HepG2 (cell line): ENCODE measurements around the gene MGST2. TPM values are rescaled to one million over a fixed set of nuclear protein-coding genes. Genes with fewer than 3 reads are reported as not detected.

Source experiments
- BRD4 ChIP-seq: sonication (generic); formaldehyde crosslinking; IDR thresholded peaks from 2 replicates; pipeline ENCODE4 v1.4.0; 2020; ENCODE audit warnings: missing genetic modification reagents
- CEBPG ChIP-seq: IDR thresholded peaks from 2 replicates; pipeline ENCODE4 v1.6.1; 2016
- CENPBD1 ChIP-seq: sonication (generic); formaldehyde crosslinking; IDR thresholded peaks from 2 replicates; pipeline ENCODE4 v1.8.0; 2022; ENCODE audit warnings: missing genetic modification reagents, low read depth, mild to moderate bottlenecking, borderline replicate concordance
- CHD2 ChIP-seq: IDR thresholded peaks from 2 replicates; pipeline ENCODE4 v1.6.1; 2011; ENCODE audit warnings: low read depth, low read length, improper control_type of control experiment
- CREBL2 ChIP-seq: sonication (generic); formaldehyde crosslinking; IDR thresholded peaks from 2 replicates; pipeline ENCODE4 v1.8.1; 2023; ENCODE audit warnings: missing genetic modification reagents, mild to moderate bottlenecking, borderline replicate concordance
- HES4 ChIP-seq: sonication (generic); formaldehyde crosslinking; IDR thresholded peaks from 2 replicates; pipeline ENCODE4 v1.9.0; 2021; ENCODE audit warnings: mild to moderate bottlenecking, missing genetic modification reagents, borderline replicate concordance
- KDM3A ChIP-seq: IDR thresholded peaks from 2 replicates; pipeline ENCODE4 v1.6.1; 2018; ENCODE audit warnings: low read depth, missing compliant biosample characterization
- LCORL ChIP-seq, 2 experiments: fragments of 450-650 bp in 1 of 2; sonication (generic) in 1 of 2; formaldehyde crosslinking in 1 of 2; IDR thresholded peaks; 2 replicates each; pipeline versions ENCODE4 v1.5.0 to v1.6.1; 2017 to 2020; ENCODE audit warnings: antibody characterized with exemption in 1 of 2, missing genetic modification reagents in 1 of 2
- MEF2D ChIP-seq: sonication (generic); formaldehyde crosslinking; IDR thresholded peaks from 2 replicates; pipeline ENCODE4 v1.5.1; 2020; ENCODE audit warnings: mild to moderate bottlenecking, missing genetic modification reagents
- RAD21 ChIP-seq: fragments of 450-650 bp; formaldehyde crosslinking; IDR thresholded peaks from 2 replicates; pipeline ENCODE4 v1.5.0; 2020; ENCODE audit warnings: mild to moderate bottlenecking
- RFXAP ChIP-seq: sonication (generic); formaldehyde crosslinking; IDR thresholded peaks from 2 replicates; pipeline ENCODE4 v1.4.0; 2020; ENCODE audit warnings: missing genetic modification reagents, borderline replicate concordance
- RXRA ChIP-seq: sonication (generic); formaldehyde crosslinking; IDR thresholded peaks from 2 replicates; pipeline ENCODE4 v1.5.1; 2020; ENCODE audit warnings: missing genetic modification reagents
- TCF7L2 ChIP-seq: IDR thresholded peaks from 2 replicates; pipeline ENCODE4 v1.6.1; 2011; ENCODE audit warnings: mild to moderate bottlenecking, low read depth, low read length, moderate library complexity
- THAP8 ChIP-seq: sonication (generic); formaldehyde crosslinking; IDR thresholded peaks from 2 replicates; pipeline ENCODE4 v1.5.1; 2020; ENCODE audit warnings: missing genetic modification reagents, mild to moderate bottlenecking, borderline replicate concordance
- XBP1 ChIP-seq: sonication (generic); formaldehyde crosslinking; IDR thresholded peaks from 2 replicates; pipeline ENCODE4 v1.5.0; 2020; ENCODE audit warnings: missing genetic modification reagents
- ZNF296 ChIP-seq: sonication (generic); formaldehyde crosslinking; conservative IDR thresholded peaks from 2 replicates; pipeline ENCODE4 v1.5.0; 2020; ENCODE audit warnings: mild to moderate bottlenecking, missing genetic modification reagents
- ZNF317 ChIP-seq: sonication (generic); formaldehyde crosslinking; IDR thresholded peaks from 2 replicates; pipeline ENCODE4 v1.5.0; 2020; ENCODE audit warnings: mild to moderate bottlenecking, missing genetic modification reagents
- ZSCAN12 ChIP-seq: sonication (generic); formaldehyde crosslinking; IDR thresholded peaks from 2 replicates; pipeline ENCODE4 v1.9.0; 2021; ENCODE audit warnings: mild to moderate bottlenecking, missing genetic modification reagents
- polyA plus RNA-seq, 8 experiments: library from polyadenylated mRNA; depleted of rRNA in 3 of 8; stranded (reverse) in 7 of 8; unstranded in 1 of 8; fragments of >200 nt; fragmentation: Illumina TruSeq in 4 of 8; extraction: Trizol in 4 of 8; gene quantifications; 2 replicates each; pipeline versions ENCODE4 v1.2.1 to v1.2.3, GENCODE V29; 2011 to 2016; ENCODE audit warnings: low read depth in 4 of 8, missing spikeins in 1 of 8, mixed read lengths in 1 of 8; ENCODE audit not compliant: insufficient read depth in 1 of 8
- total RNA-seq, 5 experiments: library from RNA; depleted of rRNA; stranded (reverse); fragments of >200 nt; fragmentation: Illumina TruSeq; extraction: Trizol; gene quantifications; 2 replicates each; pipeline ENCODE4 v1.2.3, GENCODE V29; 2016; ENCODE audit warnings: low read depth in 1 of 5
- TF ChIP-seq, protein P1 (sequence below): sonication (generic); formaldehyde crosslinking; IDR thresholded peaks from 2 replicates; pipeline ENCODE4 v1.5.1; 2020; ENCODE audit warnings: mild to moderate bottlenecking, missing genetic modification reagents
- TF ChIP-seq, protein P2 (sequence below): sonication (generic); formaldehyde crosslinking; conservative IDR thresholded peaks from 2 replicates; pipeline ENCODE4 v1.4.0; 2020; ENCODE audit warnings: missing genetic modification reagents
- TF ChIP-seq, protein P3 (sequence below): sonication (generic); formaldehyde crosslinking; IDR thresholded peaks from 2 replicates; pipeline ENCODE4 v1.9.0; 2021; ENCODE audit warnings: missing genetic modification reagents, borderline replicate concordance

MGST2 gene
- total and polyA plus RNA-seq, 2 of the 13 experiments (the other 11 are each of a cell fraction or from before 2014, with no cell fraction given): 205 to 416 TPM

GRCh38 chr4:139689093-139689722 is 23.6 kb downstream of the MGST2 start (continued):
- TF ChIP-seq CEBPG (CRISPR knock-in tag): peak; percentile 63
- peak; percentile 80; the same call in 1 of the 2 replicates for TF ChIP-seq XBP1 (CRISPR knock-in tag)
- TF ChIP-seq CHD2: no peak
- TF ChIP-seq, protein P1, sequence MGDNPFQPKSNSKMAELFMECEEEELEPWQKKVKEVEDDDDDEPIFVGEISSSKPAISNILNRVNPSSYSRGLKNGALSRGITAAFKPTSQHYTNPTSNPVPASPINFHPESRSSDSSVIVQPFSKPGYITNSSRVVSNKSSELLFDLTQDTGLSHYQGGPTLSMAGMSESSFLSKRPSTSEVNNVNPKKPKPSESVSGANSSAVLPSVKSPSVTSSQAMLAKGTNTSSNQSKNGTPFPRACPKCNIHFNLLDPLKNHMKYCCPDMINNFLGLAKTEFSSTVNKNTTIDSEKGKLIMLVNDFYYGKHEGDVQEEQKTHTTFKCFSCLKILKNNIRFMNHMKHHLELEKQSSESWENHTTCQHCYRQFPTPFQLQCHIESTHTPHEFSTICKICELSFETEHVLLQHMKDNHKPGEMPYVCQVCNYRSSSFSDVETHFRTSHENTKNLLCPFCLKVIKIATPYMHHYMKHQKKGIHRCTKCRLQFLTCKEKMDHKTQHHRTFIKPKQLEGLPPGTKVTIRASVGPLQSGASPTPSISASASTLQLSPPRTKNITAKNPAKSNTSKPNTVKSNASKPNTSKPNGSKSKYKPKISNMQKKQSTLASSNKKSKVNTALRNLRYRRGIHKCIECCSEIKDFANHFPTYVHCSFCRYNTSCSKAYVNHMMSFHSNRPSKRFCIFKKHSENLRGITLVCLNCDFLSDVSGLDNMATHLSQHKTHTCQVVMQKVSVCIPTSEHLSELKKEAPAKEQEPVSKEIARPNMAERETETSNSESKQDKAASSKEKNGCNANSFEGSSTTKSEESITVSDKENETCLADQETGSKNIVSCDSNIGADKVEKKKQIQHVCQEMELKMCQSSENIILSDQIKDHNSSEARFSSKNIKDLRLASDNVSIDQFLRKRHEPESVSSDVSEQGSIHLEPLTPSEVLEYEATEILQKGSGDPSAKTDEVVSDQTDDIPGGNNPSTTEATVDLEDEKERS (CRISPR knock-in tag): peak; percentile 90
- TF ChIP-seq HES4: no peak
- TF ChIP-seq BRD4 (CRISPR knock-in tag): peak; percentile 85
- TF ChIP-seq, protein P2, sequence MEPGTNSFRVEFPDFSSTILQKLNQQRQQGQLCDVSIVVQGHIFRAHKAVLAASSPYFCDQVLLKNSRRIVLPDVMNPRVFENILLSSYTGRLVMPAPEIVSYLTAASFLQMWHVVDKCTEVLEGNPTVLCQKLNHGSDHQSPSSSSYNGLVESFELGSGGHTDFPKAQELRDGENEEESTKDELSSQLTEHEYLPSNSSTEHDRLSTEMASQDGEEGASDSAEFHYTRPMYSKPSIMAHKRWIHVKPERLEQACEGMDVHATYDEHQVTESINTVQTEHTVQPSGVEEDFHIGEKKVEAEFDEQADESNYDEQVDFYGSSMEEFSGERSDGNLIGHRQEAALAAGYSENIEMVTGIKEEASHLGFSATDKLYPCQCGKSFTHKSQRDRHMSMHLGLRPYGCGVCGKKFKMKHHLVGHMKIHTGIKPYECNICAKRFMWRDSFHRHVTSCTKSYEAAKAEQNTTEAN: peak; percentile 84
- peak; percentile 35; the same call in 1 of the 2 replicates for TF ChIP-seq RAD21 (CRISPR knock-in tag)
- TF ChIP-seq RXRA (CRISPR knock-in tag): peak; percentile 93; the same call in 1 of the 2 replicates
- 0 out of 2 replicates have a peak, but pooled peaks have one; percentile 29 for TF ChIP-seq RFXAP
- TF ChIP-seq ZNF296: no peak
- no peak for TF ChIP-seq LCORL (IDR thresholded peaks at IDR 0.05)
- peak; percentile 83 for TF ChIP-seq LCORL (CRISPR knock-in tag; IDR thresholded peaks at IDR 0.05)
- TF ChIP-seq MEF2D (CRISPR knock-in tag): peak; percentile 79
- TF ChIP-seq ZNF317 (CRISPR knock-in tag): no peak
- no peak for TF ChIP-seq TCF7L2
- no peak for TF ChIP-seq THAP8 (CRISPR knock-in tag)
- TF ChIP-seq ZSCAN12 (CRISPR knock-in tag): no peak
- TF ChIP-seq, protein P3, sequence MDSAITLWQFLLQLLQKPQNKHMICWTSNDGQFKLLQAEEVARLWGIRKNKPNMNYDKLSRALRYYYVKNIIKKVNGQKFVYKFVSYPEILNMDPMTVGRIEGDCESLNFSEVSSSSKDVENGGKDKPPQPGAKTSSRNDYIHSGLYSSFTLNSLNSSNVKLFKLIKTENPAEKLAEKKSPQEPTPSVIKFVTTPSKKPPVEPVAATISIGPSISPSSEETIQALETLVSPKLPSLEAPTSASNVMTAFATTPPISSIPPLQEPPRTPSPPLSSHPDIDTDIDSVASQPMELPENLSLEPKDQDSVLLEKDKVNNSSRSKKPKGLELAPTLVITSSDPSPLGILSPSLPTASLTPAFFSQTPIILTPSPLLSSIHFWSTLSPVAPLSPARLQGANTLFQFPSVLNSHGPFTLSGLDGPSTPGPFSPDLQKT: no peak
- TF ChIP-seq CREBL2 (CRISPR knock-in tag): no peak
- no peak for TF ChIP-seq KDM3A (CRISPR knock-in tag)
- TF ChIP-seq CENPBD1 (CRISPR knock-in tag): no peak
